Omental fat pad (tissue), 4 donors: ENCODE data around the gene AGBL1. TPM values are rescaled to one million over a fixed set of nuclear protein-coding genes. Genes with fewer than 3 reads are reported as not detected.

ENCODE experiments used
- ATAC-seq: fragments of 150-250 bp; one replicate; pipeline ENCODE4 v1.9.1; 2016; ENCODE audit warnings: mild to moderate bottlenecking, moderate library complexity; ENCODE audit not compliant: low FRiP score
- DNase-seq: peaks from one replicate; pipeline ENCODE4 v3.0.0-alpha.2; 2019; ENCODE audit warnings: low spot score
- total RNA-seq, 4 donors: library from RNA; depleted of rRNA; stranded (reverse); fragments of >200 nt; gene quantifications; one replicate each; pipeline ENCODE4 v1.1.0, GENCODE V29; 2016
- TF ChIP-seq, protein P1 (sequence below), 3 donors: fragments of 450-650 bp; IDR thresholded peaks; one replicate each; pipeline ENCODE4 v1.5.1; 2016 to 2017; ENCODE audit warnings: antibody characterized with exemption in 3 of 3, mild to moderate bottlenecking in 3 of 3, moderate library complexity in 2 of 3

The AGBL1 gene
- total RNA-seq, 4 donors from 2014 or later, result not detected

DNA sequence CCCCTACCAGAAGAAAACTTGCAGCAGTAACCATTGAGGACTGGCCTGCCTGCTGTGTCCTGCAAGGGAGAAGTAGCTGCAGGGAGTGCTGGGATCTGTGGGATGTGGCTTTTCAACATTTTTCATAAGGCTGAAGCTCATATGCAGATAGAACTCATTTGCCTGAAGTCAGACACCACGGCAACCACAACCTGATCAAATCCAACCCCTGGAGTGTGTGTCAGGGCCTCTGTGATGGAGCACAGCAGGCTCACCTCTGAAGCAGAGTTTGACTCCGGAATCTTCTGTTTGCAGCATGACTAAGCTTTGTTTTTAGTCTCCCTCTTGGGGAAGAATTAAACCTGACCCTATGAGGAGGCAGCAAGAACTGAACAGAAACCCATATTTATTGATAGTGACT, 508.7 kb downstream of the AGBL1 start:
- TF ChIP-seq, protein P1, sequence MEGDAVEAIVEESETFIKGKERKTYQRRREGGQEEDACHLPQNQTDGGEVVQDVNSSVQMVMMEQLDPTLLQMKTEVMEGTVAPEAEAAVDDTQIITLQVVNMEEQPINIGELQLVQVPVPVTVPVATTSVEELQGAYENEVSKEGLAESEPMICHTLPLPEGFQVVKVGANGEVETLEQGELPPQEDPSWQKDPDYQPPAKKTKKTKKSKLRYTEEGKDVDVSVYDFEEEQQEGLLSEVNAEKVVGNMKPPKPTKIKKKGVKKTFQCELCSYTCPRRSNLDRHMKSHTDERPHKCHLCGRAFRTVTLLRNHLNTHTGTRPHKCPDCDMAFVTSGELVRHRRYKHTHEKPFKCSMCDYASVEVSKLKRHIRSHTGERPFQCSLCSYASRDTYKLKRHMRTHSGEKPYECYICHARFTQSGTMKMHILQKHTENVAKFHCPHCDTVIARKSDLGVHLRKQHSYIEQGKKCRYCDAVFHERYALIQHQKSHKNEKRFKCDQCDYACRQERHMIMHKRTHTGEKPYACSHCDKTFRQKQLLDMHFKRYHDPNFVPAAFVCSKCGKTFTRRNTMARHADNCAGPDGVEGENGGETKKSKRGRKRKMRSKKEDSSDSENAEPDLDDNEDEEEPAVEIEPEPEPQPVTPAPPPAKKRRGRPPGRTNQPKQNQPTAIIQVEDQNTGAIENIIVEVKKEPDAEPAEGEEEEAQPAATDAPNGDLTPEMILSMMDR (IDR thresholded peaks at IDR 0.05), result no peak
- no peak for DNase-seq
- ATAC-seq, result no peak

DNA sequence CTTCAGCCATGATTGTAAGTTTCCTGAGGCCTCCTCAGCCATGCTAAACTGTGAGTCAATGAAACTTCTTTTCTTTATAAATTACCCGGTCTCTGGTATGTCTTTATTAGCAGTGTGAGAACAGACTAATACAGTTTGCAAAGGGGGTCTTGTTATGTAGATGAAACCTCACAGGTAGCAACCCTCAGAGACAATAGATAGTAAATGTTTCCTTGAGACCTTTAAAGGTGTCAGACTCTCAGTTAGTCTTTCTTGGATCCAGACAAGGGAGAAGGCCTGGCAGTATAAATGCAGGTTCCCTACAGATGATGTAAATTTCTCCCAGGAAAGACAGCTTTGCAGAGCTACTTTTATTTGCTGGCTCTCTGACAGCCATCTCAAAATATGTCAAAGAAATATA, 510.8 kb downstream of the AGBL1 start:
- TF ChIP-seq, protein P1 (IDR thresholded peaks at IDR 0.05), result no peak
- no peak for ATAC-seq
- DNase-seq, result no peak

DNA sequence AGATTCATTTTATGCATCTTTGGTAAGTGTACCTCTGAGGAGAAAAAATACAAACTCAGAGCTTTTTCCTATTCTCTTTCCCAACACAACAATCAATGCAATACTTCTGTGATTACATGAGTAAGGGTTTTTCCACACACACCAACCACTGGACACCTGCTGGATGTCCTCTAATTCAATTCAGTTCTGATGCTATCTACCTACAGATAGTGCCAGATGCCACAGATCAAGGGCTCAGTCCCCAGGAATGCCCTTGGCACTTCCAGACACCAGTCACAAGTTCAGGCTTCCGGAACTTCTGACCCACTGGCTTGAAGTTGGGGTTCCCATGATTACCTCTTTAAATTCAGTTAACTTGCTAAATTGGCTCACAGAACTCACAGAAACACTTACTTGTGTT, 511.5 kb downstream of the AGBL1 start:
- ATAC-seq (no peak), DNase-seq (no peak)
- TF ChIP-seq, protein P1 (IDR thresholded peaks at IDR 0.05), result no peak

DNA sequence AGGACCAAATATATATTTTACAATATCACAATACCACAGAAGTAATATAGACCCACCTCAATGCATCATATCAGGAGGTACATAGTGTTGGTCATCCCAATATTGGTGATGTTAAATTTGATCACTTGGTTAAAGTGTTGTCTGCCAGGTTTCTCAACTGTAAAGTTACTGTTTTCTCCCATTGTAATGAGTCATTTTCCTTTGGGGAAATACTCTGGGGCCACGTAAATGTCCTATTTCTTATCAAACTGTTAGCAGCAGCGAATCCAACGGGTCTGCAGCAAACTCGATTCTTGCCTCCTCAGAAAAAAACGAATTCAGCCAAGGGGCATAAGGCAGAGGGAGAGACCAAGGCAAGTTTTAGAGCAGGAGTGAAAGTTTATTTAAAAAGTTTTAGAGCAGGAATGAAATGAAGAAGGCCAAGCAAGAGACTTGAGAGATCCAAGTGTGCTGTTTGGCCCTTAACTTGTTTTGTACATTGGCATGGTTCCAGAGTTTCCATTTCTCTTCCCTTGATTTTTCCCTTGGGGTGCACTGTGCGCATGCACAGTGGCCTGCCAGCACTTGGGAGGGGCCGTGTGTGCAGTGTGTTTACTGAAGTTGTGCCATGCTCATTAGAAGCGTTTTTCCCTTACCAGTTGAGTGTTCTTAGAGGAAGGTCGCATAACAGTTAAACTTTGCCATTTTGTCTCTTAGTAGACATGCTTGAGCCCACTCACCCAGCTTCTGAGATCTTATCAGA, 512.5 kb downstream of the AGBL1 start:
- no peak for DNase-seq
- TF ChIP-seq, protein P1 (IDR thresholded peaks at IDR 0.05), result no peak
- ATAC-seq, result no peak

DNA sequence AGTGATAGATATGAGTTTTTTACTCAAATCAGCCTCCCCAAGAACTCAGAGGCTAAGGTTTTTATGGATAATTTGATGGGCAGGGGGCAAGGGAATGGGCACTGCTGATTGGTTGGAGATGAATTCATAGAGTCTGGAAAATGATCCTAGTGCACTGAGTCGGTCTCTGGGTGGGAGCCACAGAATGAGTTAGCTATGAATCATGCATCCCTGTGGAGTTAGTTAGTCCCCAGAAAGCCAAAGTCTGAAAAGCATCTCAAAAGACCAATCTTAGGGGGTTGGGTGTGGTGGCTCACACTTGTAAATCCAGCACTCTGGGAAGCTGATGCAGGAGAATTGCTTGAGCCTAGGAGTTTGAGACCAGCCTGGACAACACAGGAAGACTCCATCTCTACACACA, 516.1 kb downstream of the AGBL1 start:
- TF ChIP-seq, protein P1 (IDR thresholded peaks at IDR 0.05), result no peak
- DNase-seq (no peak), ATAC-seq (no peak)

DNA sequence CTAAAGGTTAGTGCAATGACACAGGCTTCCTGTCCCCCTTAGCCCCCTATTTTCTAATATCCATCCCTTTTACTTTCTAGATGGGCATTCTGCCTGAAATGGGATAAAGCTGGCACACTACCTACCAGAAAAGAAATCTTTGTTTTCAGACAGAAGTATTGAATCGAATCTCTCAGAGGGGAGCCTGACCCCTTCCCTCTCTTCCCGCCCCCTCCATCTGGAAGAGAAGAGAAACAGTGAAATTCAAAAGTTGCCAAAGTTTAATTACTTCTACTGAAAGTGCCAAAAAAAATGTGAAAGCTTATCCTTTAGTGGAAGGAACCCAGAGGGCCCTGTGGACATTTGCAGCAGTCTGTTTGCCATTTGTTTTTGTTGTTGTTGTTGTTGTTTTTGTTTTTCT, 523.8 kb downstream of the AGBL1 start:
- ATAC-seq, result no peak
- no peak for DNase-seq
- TF ChIP-seq, protein P1 (IDR thresholded peaks at IDR 0.05), result no peak
